ENCODE results near the gene HOXA5. TPM values are rescaled to one million over a fixed set of nuclear protein-coding genes. Genes with fewer than 3 reads are reported as not detected.

HOXA5 gene
- total RNA-seq, 1 donor, result 5.8 TPM

Small RNA genes within 50 kb of the gene (small RNA-seq; reads per million reads assigned to genes)
- gene AC004080.5 (not detected), gene RF01977 (not detected), gene RF02140 (not detected), gene RF02141 (not detected)

Other genes starting within 250 kb of the HOXA5 start
- gene HOXA1, start 47.7 kb downstream of the HOXA5 start, total RNA-seq, result 0.72 and 1.5 TPM in 2 replicates
- 0.36 and 0.59 TPM in 2 replicates for gene HOXA2, start 41.0 kb downstream of the HOXA5 start, total RNA-seq
- gene HOXA4, start 12.9 kb downstream of the HOXA5 start, total RNA-seq, result 0.72 and 1.2 TPM in 2 replicates
- gene HOXA6, start 4.1 kb upstream of the HOXA5 start, total RNA-seq, result 5.0 and 7.6 TPM in 2 replicates
- 3.5 and 4.0 TPM in 2 replicates for gene HOXA3, start 8.9 kb upstream of the HOXA5 start, total RNA-seq
- 3.6 and 4.4 TPM in 2 replicates for gene HOXA7, start 13.0 kb upstream of the HOXA5 start, total RNA-seq
- gene HOXA9, start 21.9 kb upstream of the HOXA5 start, total RNA-seq, result 15.3 and 19.5 TPM in 2 replicates
- gene HOXA10, start 30.6 kb upstream of the HOXA5 start, total RNA-seq, result 32.1 and 43.1 TPM in 2 replicates
- 14.4 and 15.2 TPM in 2 replicates for gene HOXA11, start 41.6 kb upstream of the HOXA5 start, total RNA-seq
- 6.2 and 8.0 TPM in 2 replicates for gene HOXA13, start 56.4 kb upstream of the HOXA5 start, total RNA-seq
- not detected in 2 replicates for gene EVX1, start 99.1 kb upstream of the HOXA5 start, total RNA-seq

Measured in osteoblast (primary cell).